GM21737 (cell line): Measurements from ENCODE around the gene TMCC3.
"Not testable (repeated sequence)": the region's sequence is repeated elsewhere in the genome, so short reads cannot be mapped to it uniquely, and the experiment has no call there.

Experiments
- ATAC-seq: cut with Tn5 transposase; IDR thresholded peaks from one replicate; pipeline ENCODE4 v1.9.1; 2021; ENCODE audit warnings: mild to moderate bottlenecking, moderate library complexity; ENCODE audit not compliant: unreplicated experiment

The TMCC3 gene

GRCh38 chr12:94650143-94651056 lies at the start of gene TMCC3:
TSS of gene TMCC3 (minus strand) at chr12:94650557. CDS start at chr12:94650430, 127 bp downstream.
- peak; percentile 75 for ATAC-seq

DNA sequence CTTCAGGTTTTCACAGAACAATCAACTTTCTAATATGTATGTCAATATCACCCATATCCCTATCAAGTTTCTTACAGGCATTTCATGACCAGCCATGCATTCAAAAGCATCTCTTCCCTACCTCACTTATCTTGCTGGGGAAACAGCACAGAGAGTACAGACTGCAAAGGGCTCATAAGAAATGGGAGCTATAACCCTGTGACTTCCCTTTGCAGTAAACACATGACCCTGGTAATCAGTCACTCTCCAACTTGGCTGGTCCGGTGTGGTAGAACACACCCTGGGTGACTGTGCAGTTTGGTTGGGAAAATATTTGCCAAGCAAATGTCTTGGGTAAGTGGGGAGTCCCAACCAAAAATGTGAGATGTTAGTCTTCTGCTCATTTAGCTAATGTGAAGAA lies 49.4 kb upstream of the TMCC3 start:
- peak; percentile 58 for ATAC-seq

GRCh38 chr12:94698578-94698977 lies 48.2 kb upstream of the TMCC3 start:
- ATAC-seq = no peak

DNA sequence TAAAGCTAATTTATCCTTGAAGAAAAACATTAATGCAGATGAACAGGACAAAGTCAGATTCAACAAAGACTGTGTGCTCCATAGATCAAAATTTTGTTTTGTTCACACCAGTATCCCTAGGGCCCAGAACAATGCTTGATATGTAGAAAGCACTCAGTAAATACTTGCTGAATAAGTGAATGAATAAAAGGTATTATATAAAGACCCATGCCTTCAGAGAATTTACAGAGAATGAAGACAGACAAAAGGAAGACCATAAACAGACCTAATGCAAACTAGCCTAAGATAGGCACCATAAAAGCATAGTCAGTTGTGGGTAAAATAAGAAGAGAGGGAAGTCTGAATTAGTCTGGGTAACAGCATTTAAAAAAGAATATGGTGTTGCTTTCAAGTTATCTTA lies 47.3 kb upstream of the TMCC3 start:
- no peak for ATAC-seq

GRCh38 chr12:94694732-94695131 lies 44.4 kb upstream of the TMCC3 start:
- ATAC-seq = no peak

- ATAC-seq = not testable (repeated sequence)
Measured at GRCh38 chr12:94692826-94693225, 42.5 kb upstream of the TMCC3 start.

DNA sequence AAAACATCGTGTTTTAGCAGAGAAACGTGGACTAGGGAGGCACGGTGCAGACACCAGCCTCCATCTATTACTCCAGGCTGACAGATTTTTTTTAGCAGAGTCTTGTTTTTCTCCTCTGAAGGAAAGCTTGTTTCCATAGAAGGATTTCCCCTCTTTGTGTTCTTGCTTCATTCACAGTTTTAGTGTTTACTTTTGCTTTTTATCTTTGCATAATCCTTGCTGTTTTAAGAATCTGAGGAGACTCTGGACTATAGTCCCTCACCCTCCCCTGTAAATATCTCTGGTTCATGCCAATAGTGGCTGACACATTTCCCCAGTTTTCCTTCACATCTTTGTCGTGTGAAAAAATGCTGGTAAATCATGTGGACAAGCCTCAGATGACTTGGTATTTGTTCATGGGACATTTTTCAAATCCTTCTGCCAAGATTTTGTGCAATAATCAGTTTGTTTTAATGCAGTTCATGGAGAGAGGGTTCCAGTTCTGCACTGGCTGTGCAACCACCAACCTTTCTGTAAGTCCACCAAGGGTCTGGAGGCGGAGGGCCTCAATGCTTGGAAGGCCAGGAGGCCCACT lies 39.9 kb upstream of the TMCC3 start:
- ATAC-seq = no peak

DNA sequence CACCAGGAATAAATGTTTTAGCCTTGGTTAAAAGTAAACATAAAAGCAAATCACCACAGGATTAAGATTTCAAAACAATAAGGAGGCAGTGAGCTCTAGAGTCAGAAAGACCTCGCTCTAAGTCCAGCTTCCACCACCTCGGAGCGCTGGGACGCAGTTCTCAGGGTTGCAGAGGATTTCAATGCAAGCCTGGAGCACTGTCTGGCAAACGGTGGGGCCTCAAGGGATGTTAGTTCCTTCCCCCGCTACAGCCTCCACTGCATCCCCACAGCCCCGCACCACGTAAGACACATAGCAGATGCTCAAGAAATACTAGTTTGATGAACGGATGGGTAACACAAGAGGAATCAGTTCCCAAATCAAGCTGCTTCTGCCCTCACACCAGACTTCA lies 39.3 kb upstream of the TMCC3 start:
- no peak for ATAC-seq

DNA sequence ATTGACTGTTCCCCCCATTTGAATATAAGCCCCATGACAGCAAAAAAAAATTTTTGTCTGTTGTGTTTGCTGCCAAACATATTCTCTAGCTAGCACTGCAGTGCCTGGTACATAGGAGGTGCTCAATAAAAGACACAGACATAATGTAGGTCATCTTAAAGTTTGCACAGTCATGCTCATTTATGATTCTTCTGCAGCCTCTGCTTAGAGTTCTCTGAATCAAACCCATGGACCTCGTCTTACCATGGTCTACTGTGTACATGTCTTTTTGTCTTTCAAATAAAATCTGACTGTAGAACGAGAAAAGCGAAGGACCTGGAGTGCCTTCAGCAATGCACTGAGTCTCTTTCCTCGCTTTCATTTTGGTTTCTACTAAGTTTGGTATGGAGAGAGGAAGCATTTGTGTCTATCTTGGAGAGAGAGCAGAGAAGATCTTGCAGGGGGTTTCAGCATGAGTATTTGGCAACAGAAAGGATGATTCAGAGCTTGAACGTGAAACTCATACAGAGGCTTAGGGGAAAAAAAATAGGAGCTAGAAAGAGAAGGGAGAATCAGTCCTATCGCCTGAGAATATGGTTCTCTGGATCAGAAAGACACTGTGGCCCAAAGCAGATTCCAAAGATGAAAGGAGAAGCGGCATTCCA lies 38.8 kb upstream of the TMCC3 start:
- ATAC-seq = no peak

- no peak for ATAC-seq
Measured at GRCh38 chr12:94687891-94688290, 37.5 kb upstream of the TMCC3 start.

- ATAC-seq = no peak
Measured at GRCh38 chr12:94686834-94687628, 36.7 kb upstream of the TMCC3 start.

GRCh38 chr12:94684416-94685142 lies 34.2 kb upstream of the TMCC3 start:
- ATAC-seq = no peak

- ATAC-seq = no peak
Measured at GRCh38 chr12:94679554-94680195, 29.3 kb upstream of the TMCC3 start.

GRCh38 chr12:94678849-94679248 lies 28.5 kb upstream of the TMCC3 start:
- ATAC-seq = no peak

DNA sequence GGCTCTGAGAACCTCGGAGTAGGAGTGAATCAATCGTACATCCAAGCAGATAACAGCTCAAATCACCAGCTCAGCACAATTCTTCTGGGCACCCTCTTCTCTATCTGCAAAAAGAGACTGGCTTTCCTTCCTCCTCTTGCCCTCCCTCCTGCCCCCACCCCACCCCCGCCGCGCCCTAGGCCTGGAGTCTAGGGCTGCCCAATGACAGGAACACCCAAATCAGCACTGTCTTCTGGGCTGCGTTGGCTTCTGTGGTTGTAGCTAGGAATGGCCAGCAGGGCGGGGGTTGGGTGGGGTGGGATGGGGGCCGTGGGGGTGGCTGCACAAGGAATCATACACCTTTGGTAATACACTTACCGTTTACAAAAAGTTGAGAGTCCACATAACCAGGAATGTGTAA lies 28.0 kb upstream of the TMCC3 start:
- no peak for ATAC-seq

- no peak for ATAC-seq
Measured at GRCh38 chr12:94677778-94678177, 27.4 kb upstream of the TMCC3 start.

- ATAC-seq = no peak
Measured at GRCh38 chr12:94676922-94677321, 26.6 kb upstream of the TMCC3 start.

DNA sequence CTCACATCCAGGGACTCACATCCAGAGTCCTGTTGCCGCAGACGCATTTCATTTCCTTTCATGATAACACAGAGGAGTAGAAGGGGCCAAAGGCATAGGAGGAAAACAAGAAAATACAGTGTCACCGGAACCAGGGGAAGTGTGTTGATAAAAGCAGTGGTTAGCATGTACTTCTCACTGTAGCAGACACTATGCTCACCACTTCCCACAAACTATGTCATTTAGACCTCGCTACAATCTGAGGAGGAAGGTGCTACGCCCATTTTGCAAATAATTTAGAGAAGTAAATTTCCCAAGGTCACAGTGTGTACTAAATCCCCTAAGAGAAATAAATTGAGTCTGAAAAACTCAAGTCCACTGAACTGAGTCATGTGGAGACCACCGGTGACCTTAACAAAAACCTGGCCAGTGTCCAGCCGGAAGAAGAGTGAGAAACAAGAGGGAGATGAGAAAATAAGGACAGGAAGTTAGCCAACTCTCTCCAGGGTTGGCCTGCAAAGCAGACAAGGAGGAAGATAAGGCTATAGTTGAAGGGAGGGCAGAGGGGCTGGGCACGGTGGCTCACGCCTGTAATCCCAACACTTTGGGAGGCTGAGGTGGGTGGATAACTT lies 25.8 kb upstream of the TMCC3 start:
- ATAC-seq = peak; percentile 59

DNA sequence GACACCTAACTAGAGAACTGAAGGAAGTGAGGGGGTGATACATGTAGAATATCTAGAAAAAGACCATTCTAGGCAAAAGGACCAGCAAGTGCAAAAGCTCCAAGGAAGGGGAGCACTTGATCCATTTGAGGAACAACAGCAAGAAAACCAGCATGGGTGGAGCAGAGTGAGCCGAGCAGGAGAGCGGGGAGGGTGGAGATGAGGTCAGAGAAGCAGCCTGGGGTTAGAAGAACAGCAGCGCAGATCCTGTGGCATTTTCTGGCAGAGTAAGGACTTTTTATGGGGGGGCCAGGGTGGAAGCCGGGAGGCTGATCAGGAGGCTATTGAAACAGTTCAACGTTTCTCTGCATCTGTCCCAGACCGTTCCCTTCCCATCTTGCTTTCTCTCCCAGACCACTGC lies 24.5 kb upstream of the TMCC3 start:
- no peak for ATAC-seq

DNA sequence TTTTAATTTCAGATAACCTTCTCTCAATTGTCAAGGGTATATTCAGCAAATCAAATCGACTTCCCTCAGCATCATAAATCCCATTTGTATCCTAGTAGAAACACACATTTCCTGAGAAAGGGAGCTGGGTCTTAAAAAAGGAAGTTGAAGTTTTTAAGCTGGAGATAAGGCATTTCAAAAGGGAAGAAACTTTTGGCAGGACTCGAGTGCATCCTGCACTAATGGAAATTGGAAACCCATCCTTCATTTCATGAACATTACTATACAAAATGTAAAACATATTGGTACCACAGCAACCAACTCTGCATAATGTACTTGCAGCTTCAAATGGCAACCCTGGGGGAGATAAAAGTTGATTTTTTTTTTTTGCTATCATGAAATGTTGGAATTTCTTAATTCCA lies 23.7 kb upstream of the TMCC3 start:
- no peak for ATAC-seq
